HG02970 (cell line): Measurements from ENCODE around the gene SLAMF6.

Experiments
- ATAC-seq: cut with Tn5 transposase; IDR thresholded peaks from one replicate; pipeline ENCODE4 v1.9.1; 2021; ENCODE audit warnings: mild to moderate bottlenecking, moderate library complexity, moderate number of reproducible peaks; ENCODE audit not compliant: unreplicated experiment, low FRiP score

SLAMF6 gene

GRCh38 chr1:160474392-160475242 lies 48.4 kb downstream of the SLAMF6 start:
- ATAC-seq, result no peak

GRCh38 chr1:160472112-160472511 lies 50.9 kb downstream of the SLAMF6 start:
- no peak for ATAC-seq

GRCh38 chr1:160471253-160471652 lies 51.8 kb downstream of the SLAMF6 start:
- no peak for ATAC-seq

GRCh38 chr1:160467576-160467975 lies 55.5 kb downstream of the SLAMF6 start:
- no peak for ATAC-seq

GRCh38 chr1:160466961-160467360 lies 56.1 kb downstream of the SLAMF6 start:
- ATAC-seq, result no peak

- ATAC-seq, result no peak
These were observed 57.9 kb downstream of the SLAMF6 start for GRCh38 chr1:160465123-160465522.

GRCh38 chr1:160460683-160461287 lies 62.3 kb downstream of the SLAMF6 start:
- ATAC-seq, result no peak

- no peak for ATAC-seq
These were observed 62.8 kb downstream of the SLAMF6 start for GRCh38 chr1:160460214-160460642.

- no peak for ATAC-seq
These were observed 63.4 kb downstream of the SLAMF6 start for GRCh38 chr1:160459687-160460086.

- ATAC-seq, result no peak
These were observed 64.0 kb downstream of the SLAMF6 start for GRCh38 chr1:160459056-160459455.

GRCh38 chr1:160455153-160455517 lies 67.9 kb downstream of the SLAMF6 start:
- no peak for ATAC-seq

GRCh38 chr1:160454371-160455152 lies 68.5 kb downstream of the SLAMF6 start:
- no peak for ATAC-seq

- no peak for ATAC-seq
These were observed 69.6 kb downstream of the SLAMF6 start for GRCh38 chr1:160453443-160453842.

- ATAC-seq, result no peak
These were observed 71.2 kb downstream of the SLAMF6 start for GRCh38 chr1:160451859-160452232.

GRCh38 chr1:160451119-160451858 lies 71.8 kb downstream of the SLAMF6 start:
- ATAC-seq, result no peak

GRCh38 chr1:160449494-160449893 lies 73.6 kb downstream of the SLAMF6 start:
- no peak for ATAC-seq

GRCh38 chr1:160446945-160447600 lies 76.0 kb downstream of the SLAMF6 start:
- no peak for ATAC-seq

- ATAC-seq, result no peak
These were observed 83.3 kb downstream of the SLAMF6 start for GRCh38 chr1:160439718-160440117.

GRCh38 chr1:160438935-160439334 lies 84.1 kb downstream of the SLAMF6 start:
- ATAC-seq, result no peak

GRCh38 chr1:160438317-160438918 lies 84.6 kb downstream of the SLAMF6 start:
- ATAC-seq, result no peak
